Measurements from ENCODE around the gene THUMPD2.

The THUMPD2 gene

GRCh38 chr2:39715822-39716221 lies 63.2 kb downstream of the THUMPD2 start:
- no peak for DNase-seq

- DNase-seq = no peak
Observed at GRCh38 chr2:39715095-39715494, 64.0 kb downstream of the THUMPD2 start.

GRCh38 chr2:39712953-39713352 lies 66.1 kb downstream of the THUMPD2 start:
- no peak for DNase-seq

GRCh38 chr2:39710807-39711206 lies 68.3 kb downstream of the THUMPD2 start:
- DNase-seq = no peak

- no peak for DNase-seq
Observed at GRCh38 chr2:39708003-39708402, 71.1 kb downstream of the THUMPD2 start.

- no peak for DNase-seq
Observed at GRCh38 chr2:39706945-39707344, 72.1 kb downstream of the THUMPD2 start.

GRCh38 chr2:39706312-39706711 lies 72.7 kb downstream of the THUMPD2 start:
- no peak for DNase-seq

- DNase-seq = no peak
Observed at GRCh38 chr2:39705638-39706037, 73.4 kb downstream of the THUMPD2 start.

- DNase-seq = no peak
Observed at GRCh38 chr2:39704540-39704939, 74.5 kb downstream of the THUMPD2 start.

GRCh38 chr2:39703181-39703872 lies 75.7 kb downstream of the THUMPD2 start:
- DNase-seq = no peak

GRCh38 chr2:39701137-39701536 lies 77.9 kb downstream of the THUMPD2 start:
- no peak for DNase-seq

GRCh38 chr2:39697454-39697853 lies 81.6 kb downstream of the THUMPD2 start:
- peak; percentile 63 for DNase-seq

GRCh38 chr2:39696838-39697237 lies 82.2 kb downstream of the THUMPD2 start:
- DNase-seq = no peak

GRCh38 chr2:39696101-39696553 lies 82.9 kb downstream of the THUMPD2 start:
- DNase-seq = peak; percentile 32

- DNase-seq = no peak
Observed at GRCh38 chr2:39693245-39693644, 85.8 kb downstream of the THUMPD2 start.

- DNase-seq = no peak
Observed at GRCh38 chr2:39689876-39690275, 89.2 kb downstream of the THUMPD2 start.

GRCh38 chr2:39689272-39689841 lies 89.7 kb downstream of the THUMPD2 start:
- DNase-seq = no peak

GRCh38 chr2:39688181-39688580 lies 90.9 kb downstream of the THUMPD2 start:
- no peak for DNase-seq

- DNase-seq = no peak
Observed at GRCh38 chr2:39686456-39686855, 92.6 kb downstream of the THUMPD2 start.
